GM12878 (cell line): ENCODE results near the gene PRKAA1. TPM values are rescaled to one million over a fixed set of nuclear protein-coding genes. Genes with fewer than 3 reads are reported as not detected.

Experiments used
- BHLHE40 ChIP-seq, 2 experiments: fragments of 450-650 bp in 1 of 2; IDR thresholded peaks; 2 replicates each; pipeline ENCODE4 v1.6.1; 2011 to 2017; ENCODE audit warnings: low read depth in 2 of 2, borderline replicate concordance in 1 of 2, improper control_type of control experiment in 1 of 2, low read length in 1 of 2, mild to moderate bottlenecking in 1 of 2
- CREM ChIP-seq: IDR thresholded peaks from 2 replicates; pipeline ENCODE4 v1.6.1; 2014; ENCODE audit warnings: antibody characterized with exemption, low read depth
- ETV6 ChIP-seq, 2 experiments: fragments of 450-650 bp in 1 of 2; IDR thresholded peaks in 1 of 2; conservative IDR thresholded peaks in 1 of 2; 2 replicates each; pipeline ENCODE4 v1.6.1; 2014; ENCODE audit warnings: antibody characterized with exemption in 1 of 2, borderline replicate concordance in 1 of 2, low read depth in 1 of 2, mild to moderate bottlenecking in 1 of 2, moderate library complexity in 1 of 2
- GATAD2B ChIP-seq: fragments of 450-650 bp; conservative IDR thresholded peaks from 2 replicates; pipeline ENCODE4 v1.6.1; 2017; ENCODE audit warnings: low read depth, mild to moderate bottlenecking, moderate library complexity
- JUND ChIP-seq: IDR thresholded peaks from 2 replicates; pipeline ENCODE4 v1.6.1; 2012; ENCODE audit warnings: low read depth, mild to moderate bottlenecking, low read length, improper control_type of control experiment, moderate library complexity
- NFYB ChIP-seq: IDR thresholded peaks from 2 replicates; pipeline ENCODE4 v1.6.1; 2011; ENCODE audit warnings: low read depth, mild to moderate bottlenecking, low read length, improper control_type of control experiment, moderate library complexity; ENCODE audit not compliant: insufficient read depth
- SMAD5 ChIP-seq: IDR thresholded peaks from 2 replicates; pipeline ENCODE4 v1.6.1; 2016; ENCODE audit warnings: antibody characterized with exemption, low read depth
- STAT3 ChIP-seq: IDR thresholded peaks from 2 replicates; pipeline ENCODE4 v1.6.1; 2011; ENCODE audit warnings: low read depth, low read length, improper control_type of control experiment
- TCF12 ChIP-seq: IDR thresholded peaks from 2 replicates; pipeline ENCODE4 v1.6.1; 2011; ENCODE audit warnings: low read depth, mild to moderate bottlenecking, low read length
- ZNF207 ChIP-seq: fragments of 450-650 bp; IDR thresholded peaks from 2 replicates; pipeline ENCODE4 v1.6.1; 2014; ENCODE audit warnings: antibody characterized with exemption, mild to moderate bottlenecking, borderline replicate concordance
- ZNF217 ChIP-seq: fragments of 450-650 bp; IDR thresholded peaks from 2 replicates; pipeline ENCODE4 v1.6.1; 2017; ENCODE audit warnings: antibody characterized with exemption, mild to moderate bottlenecking
- polyA plus RNA-seq, 11 experiments: library from polyadenylated mRNA; depleted of rRNA in 4 of 11; unstranded in 6 of 11; stranded (reverse) in 5 of 11; fragments of >200 nt; fragmentation: Nextera tagmentation in 4 of 11; fragmentation: Illumina TruSeq in 1 of 11; extraction: Ambion mirVana in 4 of 11; extraction: Trizol in 1 of 11; gene quantifications; 1 replicate in 1 of 11; 2 replicates in 10 of 11; pipeline versions ENCODE4 v1.2.1 to v1.2.3, GENCODE V29; 2011 to 2016; ENCODE audit warnings: inconsistent platforms in 2 of 11, missing spikeins in 2 of 11, low read depth in 1 of 11
- total RNA-seq, 4 experiments: library from RNA; depleted of rRNA in 3 of 4; stranded (reverse); fragments of >200 nt in 3 of 4; fragmentation: Illumina TruSeq in 1 of 4; extraction: Trizol in 1 of 4; gene quantifications; 2 replicates each; pipeline versions ENCODE4 v1.2.1 to v1.2.3, GENCODE V29; 2013 to 2021
- TF ChIP-seq, protein P1 (sequence below): IDR thresholded peaks from 2 replicates; pipeline ENCODE4 v1.6.1; 2012; ENCODE audit warnings: improper control_type of control experiment, low read depth, low read length; ENCODE audit not compliant: insufficient replicate concordance
- TF ChIP-seq, protein P2 (sequence below): fragments of 450-650 bp; IDR thresholded peaks from 2 replicates; pipeline ENCODE4 v1.6.1; 2018; ENCODE audit warnings: mild to moderate bottlenecking, low read depth, moderate library complexity; ENCODE audit not compliant: partially characterized antibody
- TF ChIP-seq, protein P3 (sequence below): IDR thresholded peaks from 2 replicates; pipeline ENCODE4 v1.6.1; 2011; ENCODE audit warnings: low read depth, mild to moderate bottlenecking, low read length, moderate library complexity, borderline replicate concordance; ENCODE audit errors: extremely low read depth
- TF ChIP-seq, protein P4 (sequence below): fragments of 450-650 bp; IDR thresholded peaks from 2 replicates; pipeline ENCODE4 v1.6.1; 2016; ENCODE audit warnings: mild to moderate bottlenecking, moderate library complexity, borderline replicate concordance

PRKAA1 gene
- total and polyA plus RNA-seq, 10 of the 15 experiments (the other 5 are each of a cell fraction or from before 2014, with no cell fraction given): 13.6 to 55.5 (median 29.6) TPM

DNA sequence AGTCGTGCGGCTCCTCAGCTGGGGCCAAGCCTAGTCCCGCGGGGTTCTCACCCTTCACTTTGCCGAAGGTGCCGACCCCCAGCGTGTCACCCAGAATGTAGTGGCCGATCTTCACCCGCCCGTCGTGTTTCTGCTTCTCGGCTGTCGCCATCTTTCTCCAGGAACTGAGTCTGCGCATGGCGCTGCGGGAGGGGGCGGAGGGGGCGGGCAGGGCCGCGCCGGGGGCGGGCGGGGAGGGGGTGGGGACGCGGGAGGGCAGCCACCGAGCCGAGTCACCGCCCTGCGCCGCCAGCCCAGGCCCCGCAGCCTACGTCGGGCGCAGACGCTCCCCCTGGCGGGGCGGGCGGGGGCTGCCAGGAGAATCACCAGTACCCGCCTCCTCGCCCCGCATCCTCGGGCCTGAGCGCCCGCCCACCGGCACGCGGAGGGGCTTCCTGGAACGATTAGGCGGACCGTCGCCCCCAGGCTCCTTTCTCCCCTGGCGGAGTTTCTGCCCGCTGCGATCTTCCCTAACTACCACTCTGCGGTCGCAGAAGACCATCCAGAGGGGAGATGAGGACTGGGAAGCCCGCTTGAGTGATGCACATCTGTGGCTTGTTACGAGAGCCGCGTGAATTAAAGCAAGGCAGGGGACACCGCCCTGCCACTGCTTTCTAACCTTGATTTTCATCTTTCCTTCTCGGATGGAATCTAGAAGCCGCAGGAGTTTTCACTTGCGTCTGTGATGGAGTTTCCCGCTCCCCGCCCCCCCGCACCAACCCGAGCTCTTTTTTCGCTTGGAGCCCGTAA is at the start of gene PRKAA1 (continued):
- TF ChIP-seq, protein P1, sequence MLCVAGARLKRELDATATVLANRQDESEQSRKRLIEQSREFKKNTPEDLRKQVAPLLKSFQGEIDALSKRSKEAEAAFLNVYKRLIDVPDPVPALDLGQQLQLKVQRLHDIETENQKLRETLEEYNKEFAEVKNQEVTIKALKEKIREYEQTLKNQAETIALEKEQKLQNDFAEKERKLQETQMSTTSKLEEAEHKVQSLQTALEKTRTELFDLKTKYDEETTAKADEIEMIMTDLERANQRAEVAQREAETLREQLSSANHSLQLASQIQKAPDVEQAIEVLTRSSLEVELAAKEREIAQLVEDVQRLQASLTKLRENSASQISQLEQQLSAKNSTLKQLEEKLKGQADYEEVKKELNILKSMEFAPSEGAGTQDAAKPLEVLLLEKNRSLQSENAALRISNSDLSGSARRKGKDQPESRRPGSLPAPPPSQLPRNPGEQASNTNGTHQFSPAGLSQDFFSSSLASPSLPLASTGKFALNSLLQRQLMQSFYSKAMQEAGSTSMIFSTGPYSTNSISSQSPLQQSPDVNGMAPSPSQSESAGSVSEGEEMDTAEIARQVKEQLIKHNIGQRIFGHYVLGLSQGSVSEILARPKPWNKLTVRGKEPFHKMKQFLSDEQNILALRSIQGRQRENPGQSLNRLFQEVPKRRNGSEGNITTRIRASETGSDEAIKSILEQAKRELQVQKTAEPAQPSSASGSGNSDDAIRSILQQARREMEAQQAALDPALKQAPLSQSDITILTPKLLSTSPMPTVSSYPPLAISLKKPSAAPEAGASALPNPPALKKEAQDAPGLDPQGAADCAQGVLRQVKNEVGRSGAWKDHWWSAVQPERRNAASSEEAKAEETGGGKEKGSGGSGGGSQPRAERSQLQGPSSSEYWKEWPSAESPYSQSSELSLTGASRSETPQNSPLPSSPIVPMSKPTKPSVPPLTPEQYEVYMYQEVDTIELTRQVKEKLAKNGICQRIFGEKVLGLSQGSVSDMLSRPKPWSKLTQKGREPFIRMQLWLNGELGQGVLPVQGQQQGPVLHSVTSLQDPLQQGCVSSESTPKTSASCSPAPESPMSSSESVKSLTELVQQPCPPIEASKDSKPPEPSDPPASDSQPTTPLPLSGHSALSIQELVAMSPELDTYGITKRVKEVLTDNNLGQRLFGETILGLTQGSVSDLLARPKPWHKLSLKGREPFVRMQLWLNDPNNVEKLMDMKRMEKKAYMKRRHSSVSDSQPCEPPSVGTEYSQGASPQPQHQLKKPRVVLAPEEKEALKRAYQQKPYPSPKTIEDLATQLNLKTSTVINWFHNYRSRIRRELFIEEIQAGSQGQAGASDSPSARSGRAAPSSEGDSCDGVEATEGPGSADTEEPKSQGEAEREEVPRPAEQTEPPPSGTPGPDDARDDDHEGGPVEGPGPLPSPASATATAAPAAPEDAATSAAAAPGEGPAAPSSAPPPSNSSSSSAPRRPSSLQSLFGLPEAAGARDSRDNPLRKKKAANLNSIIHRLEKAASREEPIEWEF: no peak
- TF ChIP-seq, protein P2, sequence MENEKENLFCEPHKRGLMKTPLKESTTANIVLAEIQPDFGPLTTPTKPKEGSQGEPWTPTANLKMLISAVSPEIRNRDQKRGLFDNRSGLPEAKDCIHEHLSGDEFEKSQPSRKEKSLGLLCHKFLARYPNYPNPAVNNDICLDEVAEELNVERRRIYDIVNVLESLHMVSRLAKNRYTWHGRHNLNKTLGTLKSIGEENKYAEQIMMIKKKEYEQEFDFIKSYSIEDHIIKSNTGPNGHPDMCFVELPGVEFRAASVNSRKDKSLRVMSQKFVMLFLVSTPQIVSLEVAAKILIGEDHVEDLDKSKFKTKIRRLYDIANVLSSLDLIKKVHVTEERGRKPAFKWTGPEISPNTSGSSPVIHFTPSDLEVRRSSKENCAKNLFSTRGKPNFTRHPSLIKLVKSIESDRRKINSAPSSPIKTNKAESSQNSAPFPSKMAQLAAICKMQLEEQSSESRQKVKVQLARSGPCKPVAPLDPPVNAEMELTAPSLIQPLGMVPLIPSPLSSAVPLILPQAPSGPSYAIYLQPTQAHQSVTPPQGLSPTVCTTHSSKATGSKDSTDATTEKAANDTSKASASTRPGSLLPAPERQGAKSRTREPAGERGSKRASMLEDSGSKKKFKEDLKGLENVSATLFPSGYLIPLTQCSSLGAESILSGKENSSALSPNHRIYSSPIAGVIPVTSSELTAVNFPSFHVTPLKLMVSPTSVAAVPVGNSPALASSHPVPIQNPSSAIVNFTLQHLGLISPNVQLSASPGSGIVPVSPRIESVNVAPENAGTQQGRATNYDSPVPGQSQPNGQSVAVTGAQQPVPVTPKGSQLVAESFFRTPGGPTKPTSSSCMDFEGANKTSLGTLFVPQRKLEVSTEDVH: no peak
- TF ChIP-seq ZNF207 (no peak), NFYB (no peak), GATAD2B (peak; percentile 74), CREM (0 out of 2 replicates have a peak, but pooled peaks have one; percentile 37), SMAD5 (0 out of 2 replicates have a peak, but pooled peaks have one; percentile 26), BHLHE40 (IDR thresholded peaks at IDR 0.05; ENCODE audit: borderline replicate concordance in 1 of 2, low read depth in 2 of 2, low read length in 1 of 2) (peak; percentile 49 to 87; a peak in 3 of 4 replicates), ETV6 (conservative IDR thresholded peaks at IDR 0.05 in 1 of 2, IDR thresholded peaks at IDR 0.05 in 1 of 2; ENCODE audit: borderline replicate concordance in 1 of 2, low read depth in 1 of 2) (no peak), STAT3 (no peak), JUND (no peak), TCF12 (no peak), ZNF217 (no peak)
- TF ChIP-seq, protein P3, sequence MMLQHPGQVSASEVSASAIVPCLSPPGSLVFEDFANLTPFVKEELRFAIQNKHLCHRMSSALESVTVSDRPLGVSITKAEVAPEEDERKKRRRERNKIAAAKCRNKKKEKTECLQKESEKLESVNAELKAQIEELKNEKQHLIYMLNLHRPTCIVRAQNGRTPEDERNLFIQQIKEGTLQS: no peak
- TF ChIP-seq, protein P4, sequence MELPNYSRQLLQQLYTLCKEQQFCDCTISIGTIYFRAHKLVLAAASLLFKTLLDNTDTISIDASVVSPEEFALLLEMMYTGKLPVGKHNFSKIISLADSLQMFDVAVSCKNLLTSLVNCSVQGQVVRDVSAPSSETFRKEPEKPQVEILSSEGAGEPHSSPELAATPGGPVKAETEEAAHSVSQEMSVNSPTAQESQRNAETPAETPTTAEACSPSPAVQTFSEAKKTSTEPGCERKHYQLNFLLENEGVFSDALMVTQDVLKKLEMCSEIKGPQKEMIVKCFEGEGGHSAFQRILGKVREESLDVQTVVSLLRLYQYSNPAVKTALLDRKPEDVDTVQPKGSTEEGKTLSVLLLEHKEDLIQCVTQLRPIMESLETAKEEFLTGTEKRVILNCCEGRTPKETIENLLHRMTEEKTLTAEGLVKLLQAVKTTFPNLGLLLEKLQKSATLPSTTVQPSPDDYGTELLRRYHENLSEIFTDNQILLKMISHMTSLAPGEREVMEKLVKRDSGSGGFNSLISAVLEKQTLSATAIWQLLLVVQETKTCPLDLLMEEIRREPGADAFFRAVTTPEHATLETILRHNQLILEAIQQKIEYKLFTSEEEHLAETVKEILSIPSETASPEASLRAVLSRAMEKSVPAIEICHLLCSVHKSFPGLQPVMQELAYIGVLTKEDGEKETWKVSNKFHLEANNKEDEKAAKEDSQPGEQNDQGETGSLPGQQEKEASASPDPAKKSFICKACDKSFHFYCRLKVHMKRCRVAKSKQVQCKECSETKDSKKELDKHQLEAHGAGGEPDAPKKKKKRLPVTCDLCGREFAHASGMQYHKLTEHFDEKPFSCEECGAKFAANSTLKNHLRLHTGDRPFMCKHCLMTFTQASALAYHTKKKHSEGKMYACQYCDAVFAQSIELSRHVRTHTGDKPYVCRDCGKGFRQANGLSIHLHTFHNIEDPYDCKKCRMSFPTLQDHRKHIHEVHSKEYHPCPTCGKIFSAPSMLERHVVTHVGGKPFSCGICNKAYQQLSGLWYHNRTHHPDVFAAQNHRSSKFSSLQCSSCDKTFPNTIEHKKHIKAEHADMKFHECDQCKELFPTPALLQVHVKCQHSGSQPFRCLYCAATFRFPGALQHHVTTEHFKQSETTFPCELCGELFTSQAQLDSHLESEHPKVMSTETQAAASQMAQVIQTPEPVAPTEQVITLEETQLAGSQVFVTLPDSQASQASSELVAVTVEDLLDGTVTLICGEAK: no peak
